HepG2 (cell line): Measurements from ENCODE around the gene BCAS1. TPM values are rescaled to one million over a fixed set of nuclear protein-coding genes. Genes with fewer than 3 reads are reported as not detected.
A peak's percentile ranks its signal among the peaks of the same experiment; 100 is the strongest.

Experiments used
- CENPX ChIP-seq: sonication (generic); formaldehyde crosslinking; IDR thresholded peaks from 2 replicates; pipeline ENCODE4 v1.9.0; 2021; ENCODE audit warnings: mild to moderate bottlenecking, missing genetic modification reagents, moderate library complexity
- ESRRA ChIP-seq: sonication (generic); formaldehyde crosslinking; IDR thresholded peaks from 2 replicates; pipeline ENCODE4 v1.5.1; 2020; ENCODE audit warnings: mild to moderate bottlenecking, low read depth, missing genetic modification reagents
- FOXC1 ChIP-seq: sonication (generic); formaldehyde crosslinking; IDR thresholded peaks from 2 replicates; pipeline ENCODE4 v1.8.0; 2022; ENCODE audit warnings: mild to moderate bottlenecking, missing genetic modification reagents, borderline replicate concordance
- HNRNPUL1 ChIP-seq: fragments of 200-400 bp; formaldehyde crosslinking; IDR thresholded peaks from 2 replicates; pipeline ENCODE4 v1.6.1; 2017; ENCODE audit warnings: low read depth, mild to moderate bottlenecking, low read length, moderate library complexity
- SIN3B ChIP-seq: fragments of 150-350 bp; IDR thresholded peaks from 2 replicates; pipeline ENCODE4 v1.6.1; 2014; ENCODE audit warnings: low read length
- TCF7L2 ChIP-seq: IDR thresholded peaks from 2 replicates; pipeline ENCODE4 v1.6.1; 2011; ENCODE audit warnings: mild to moderate bottlenecking, low read depth, low read length, moderate library complexity
- XBP1 ChIP-seq: sonication (generic); formaldehyde crosslinking; IDR thresholded peaks from 2 replicates; pipeline ENCODE4 v1.5.0; 2020; ENCODE audit warnings: missing genetic modification reagents
- YEATS4 ChIP-seq: sonication (generic); formaldehyde crosslinking; IDR thresholded peaks from 2 replicates; pipeline ENCODE4 v1.4.0; 2020; ENCODE audit warnings: missing genetic modification reagents, borderline replicate concordance
- ZBTB34 ChIP-seq: sonication (generic); formaldehyde crosslinking; IDR thresholded peaks from 2 replicates; pipeline ENCODE4 v1.8.0; 2022; ENCODE audit warnings: mild to moderate bottlenecking, missing genetic modification reagents
- ZBTB39 ChIP-seq: sonication (generic); formaldehyde crosslinking; IDR thresholded peaks from 2 replicates; pipeline ENCODE4 v1.5.0; 2020; ENCODE audit warnings: missing genetic modification reagents
- ZEB1 ChIP-seq: IDR thresholded peaks from 2 replicates; pipeline ENCODE4 v1.6.1; 2012; ENCODE audit warnings: mild to moderate bottlenecking, low read depth, inconsistent platforms; ENCODE audit not compliant: insufficient replicate concordance
- ZFAT ChIP-seq: sonication (generic); formaldehyde crosslinking; conservative IDR thresholded peaks from 2 replicates; pipeline ENCODE4 v1.8.1; 2023; ENCODE audit warnings: missing genetic modification reagents, inconsistent platforms
- ZNF124 ChIP-seq: sonication (generic); formaldehyde crosslinking; IDR thresholded peaks from 2 replicates; pipeline ENCODE4 v1.4.0; 2020; ENCODE audit warnings: missing genetic modification reagents
- ZNF282 ChIP-seq: fragments of 450-650 bp; IDR thresholded peaks from 2 replicates; pipeline ENCODE4 v1.6.1; 2018; ENCODE audit not compliant: partially characterized antibody
- ZNF382 ChIP-seq: sonication (generic); formaldehyde crosslinking; IDR thresholded peaks from 2 replicates; pipeline ENCODE4 v1.5.0; 2020; ENCODE audit warnings: missing genetic modification reagents, mild to moderate bottlenecking, borderline replicate concordance
- ZNF468 ChIP-seq: sonication (generic); formaldehyde crosslinking; IDR thresholded peaks from 2 replicates; pipeline ENCODE4 v1.8.0; 2022; ENCODE audit warnings: mild to moderate bottlenecking, moderate library complexity, missing genetic modification reagents
- ZNF512 ChIP-seq: sonication (generic); formaldehyde crosslinking; IDR thresholded peaks from 2 replicates; pipeline ENCODE4 v1.4.0; 2020; ENCODE audit warnings: mild to moderate bottlenecking, missing genetic modification reagents
- ZNF552 ChIP-seq: sonication (generic); formaldehyde crosslinking; IDR thresholded peaks from 2 replicates; pipeline ENCODE4 v1.9.0; 2022; ENCODE audit warnings: missing genetic modification reagents, mild to moderate bottlenecking, borderline replicate concordance
- ZNF629 ChIP-seq: sonication (generic); formaldehyde crosslinking; conservative IDR thresholded peaks from 2 replicates; pipeline ENCODE4 v1.5.0; 2020; ENCODE audit warnings: missing genetic modification reagents
- ZNF737 ChIP-seq: sonication (generic); formaldehyde crosslinking; IDR thresholded peaks from 2 replicates; pipeline ENCODE4 v1.5.0; 2020; ENCODE audit warnings: missing genetic modification reagents, mild to moderate bottlenecking, borderline replicate concordance
- ZNF747 ChIP-seq: sonication (generic); formaldehyde crosslinking; IDR thresholded peaks from 2 replicates; pipeline ENCODE4 v1.8.1; 2023; ENCODE audit warnings: missing genetic modification reagents, mild to moderate bottlenecking, borderline replicate concordance
- ZNF792 ChIP-seq: IDR thresholded peaks from 2 replicates; pipeline ENCODE4 v1.6.1; 2016
- ZSCAN22 ChIP-seq: sonication (generic); formaldehyde crosslinking; IDR thresholded peaks from 2 replicates; pipeline ENCODE4 v1.4.0; 2020; ENCODE audit warnings: mild to moderate bottlenecking, missing genetic modification reagents
- ZSCAN30 ChIP-seq: sonication (generic); formaldehyde crosslinking; IDR thresholded peaks from 2 replicates; pipeline ENCODE4 v1.5.0; 2020; ENCODE audit warnings: mild to moderate bottlenecking, missing genetic modification reagents
- ZSCAN31 ChIP-seq: sonication (generic); formaldehyde crosslinking; IDR thresholded peaks from 2 replicates; pipeline ENCODE4 v1.5.0; 2020; ENCODE audit warnings: low read depth, mild to moderate bottlenecking, missing genetic modification reagents
- polyA plus RNA-seq, 8 experiments: library from polyadenylated mRNA; depleted of rRNA in 3 of 8; stranded (reverse) in 7 of 8; unstranded in 1 of 8; fragments of >200 nt; fragmentation: Illumina TruSeq in 4 of 8; extraction: Trizol in 4 of 8; gene quantifications; 2 replicates each; pipeline versions ENCODE4 v1.2.1 to v1.2.3, GENCODE V29; 2011 to 2016; ENCODE audit warnings: low read depth in 4 of 8, missing spikeins in 1 of 8, mixed read lengths in 1 of 8; ENCODE audit not compliant: insufficient read depth in 1 of 8
- total RNA-seq, 5 experiments: library from RNA; depleted of rRNA; stranded (reverse); fragments of >200 nt; fragmentation: Illumina TruSeq; extraction: Trizol; gene quantifications; 2 replicates each; pipeline ENCODE4 v1.2.3, GENCODE V29; 2016; ENCODE audit warnings: low read depth in 1 of 5

The BCAS1 gene
- total and polyA plus RNA-seq, 2 of the 13 experiments (the other 11 are each of a cell fraction or from before 2014, with no cell fraction given) = 0.55 to 0.91 TPM

- TF ChIP-seq CENPX (no peak), ZFAT (CRISPR knock-in tag) (no peak), ZNF792 (peak; percentile 95), ZSCAN22 (no peak; the same call in 1 of the 2 replicates), ZEB1 (peak; percentile 82), ZNF512 (no peak), ZSCAN30 (CRISPR knock-in tag) (no peak), XBP1 (CRISPR knock-in tag) (no peak), YEATS4 (CRISPR knock-in tag) (peak; percentile 69; the same call in 1 of the 2 replicates), TCF7L2 (no peak), HNRNPUL1 (peak; percentile 83), ESRRA (CRISPR knock-in tag) (peak; percentile 97), ZBTB39 (peak; percentile 39; the same call in 1 of the 2 replicates), ZBTB34 (CRISPR knock-in tag) (peak; percentile 94), ZNF124 (peak; percentile 80; the same call in 1 of the 2 replicates), ZNF552 (CRISPR knock-in tag) (no peak), ZNF737 (CRISPR knock-in tag) (no peak), ZNF747 (CRISPR knock-in tag) (peak; percentile 65; the same call in 1 of the 2 replicates), FOXC1 (CRISPR knock-in tag) (peak; percentile 88), ZNF468 (CRISPR knock-in tag) (no peak), ZNF629 (CRISPR knock-in tag) (peak; percentile 67), ZNF282 (no peak), ZSCAN31 (CRISPR knock-in tag) (peak; percentile 34; the same call in 1 of the 2 replicates), SIN3B (no peak), ZNF382 (CRISPR knock-in tag) (no peak)
Observed at GRCh38 chr20:54107600-54108325, 37.4 kb upstream of the BCAS1 start (continued).
